HCT116 (cell line): ENCODE results near the gene CYTIP. TPM values are rescaled to one million over a fixed set of nuclear protein-coding genes. Genes with fewer than 3 reads are reported as not detected.

ENCODE experiments used
- ATAC-seq: fragments of 200-7000 bp; cut with Tn5 transposase; 2 replicates; pipeline ENCODE4 v1.9.1; 2020; ENCODE audit warnings: mild to moderate bottlenecking, moderate library complexity
- BruUV-seq: library from RNA; stranded (reverse); fragments of 400-500 nt; replicated peaks from 2 replicates; lab custom pipeline; 2021; lab: Mats Ljungman, UMichigan
- CTCF ChIA-PET: fragments of 300-600 bp; sonication (Branson Sonifier 250); formaldehyde crosslinking; loops from one replicate; lab custom pipeline; 2021; ENCODE audit warnings: antibody characterized with exemption; lab: Charles Lee
- POLR2A ChIA-PET: fragments of 300-600, 350-600 bp; sonication (Branson Sonifier 250); formaldehyde crosslinking; loops from one replicate; lab custom pipeline; 2021; ENCODE audit warnings: antibody characterized with exemption; lab: Charles Lee
- RAD21 ChIA-PET, 2 experiments: fragments of 300-600 bp; sonication (Branson Sonifier 250); formaldehyde crosslinking; loops; one replicate each; lab custom pipeline; 2023; ENCODE audit warnings: low total read pairs in 2 of 2; ENCODE audit not compliant: uncharacterized antibody in 2 of 2, unreplicated experiment in 2 of 2, low non-redundant PET in 1 of 2; lab: Charles Lee
- DNase-seq: peaks from one replicate; pipeline ENCODE4 v3.0.0-alpha.2; 2010; ENCODE audit warnings: low read depth, low spot score
- H2AFZ ChIP-seq: fragments of 200-600 bp; shearing (Covaris generic), sonication (generic); 2 replicates; pipeline ENCODE4 v1.6.1; 2017; ENCODE audit warnings: low read depth, mixed run types, mixed read lengths, antibody characterized with exemption, low read length; ENCODE audit not compliant: poor library complexity, severe bottlenecking
- H3K27ac ChIP-seq: 2 replicates; pipeline ENCODE4 v1.5.1; 2012; ENCODE audit warnings: low read depth, low read length
- H3K27me3 ChIP-seq: fragments of 200-600 bp; sonication (generic); 2 replicates; pipeline ENCODE4 v1.6.1; 2016; ENCODE audit warnings: mixed run types, low read length, mixed read lengths; ENCODE audit not compliant: insufficient read depth
- H3K36me3 ChIP-seq, 2 experiments: fragments of 200-500 bp in 1 of 2; fragments of 200-600 bp in 1 of 2; sonication (Bioruptor generic) in 1 of 2; sonication (generic) in 1 of 2; 2 replicates each; pipeline versions ENCODE4 v1.5.1 to v1.6.1; 2014 to 2016; ENCODE audit warnings: low read length in 2 of 2, inconsistent platforms in 1 of 2, mixed read lengths in 1 of 2, mixed run types in 1 of 2; ENCODE audit not compliant: insufficient read depth in 2 of 2, control insufficient read depth in 1 of 2
- H3K4me1 ChIP-seq, 2 experiments: fragments of 200-600 bp in 1 of 2; sonication (generic) in 1 of 2; 2 replicates each; pipeline versions ENCODE4 v1.5.1 to v1.6.1; 2012 to 2017; ENCODE audit warnings: low read length in 2 of 2, inconsistent platforms in 1 of 2, mild to moderate bottlenecking in 1 of 2, mixed read lengths in 1 of 2, mixed run types in 1 of 2, moderate library complexity in 1 of 2; ENCODE audit not compliant: insufficient read depth in 2 of 2, control insufficient read depth in 1 of 2
- H3K4me2 ChIP-seq: fragments of 200-600 bp; sonication (generic); 2 replicates; pipeline ENCODE4 v1.6.1; 2017; ENCODE audit warnings: mixed run types, low read length, mixed read lengths
- H3K4me3 ChIP-seq, 2 experiments: fragments of 200-600 bp in 1 of 2; sonication (generic) in 1 of 2; replicated peaks in 1 of 2; 2 replicates each; pipeline ENCODE4 v1.5.1; 2011 to 2016; ENCODE audit warnings: low read length in 2 of 2, control low read depth in 1 of 2, low read depth in 1 of 2, mild to moderate bottlenecking in 1 of 2, mixed read lengths in 1 of 2, mixed run types in 1 of 2
- H3K79me2 ChIP-seq: fragments of 200-600 bp; sonication (generic); 2 replicates; pipeline ENCODE4 v1.6.1; 2017; ENCODE audit warnings: mild to moderate bottlenecking, mixed run types, low read length, moderate library complexity, mixed read lengths; ENCODE audit not compliant: insufficient read depth
- H3K9ac ChIP-seq: fragments of 200-600 bp; sonication (generic); 2 replicates; pipeline ENCODE4 v1.6.1; 2016; ENCODE audit warnings: low read length, mixed read lengths
- H3K9me2 ChIP-seq: fragments of 200-600 bp; sonication (generic), shearing (Covaris generic); 2 replicates; pipeline ENCODE4 v1.6.1; 2017; ENCODE audit warnings: mixed run types, mild to moderate bottlenecking, moderate library complexity; ENCODE audit not compliant: insufficient read depth
- H3K9me3 ChIP-seq, 2 experiments: fragments of 200-500 bp in 1 of 2; fragments of 200-600 bp in 1 of 2; sonication (Bioruptor generic) in 1 of 2; sonication (generic) in 1 of 2; 2 replicates each; pipeline ENCODE4 v1.6.1; 2014 to 2017; ENCODE audit warnings: low read length in 2 of 2, mixed read lengths in 2 of 2, inconsistent platforms in 1 of 2, low read depth in 1 of 2, mild to moderate bottlenecking in 1 of 2, mixed run types in 1 of 2, moderate library complexity in 1 of 2; ENCODE audit not compliant: control insufficient read depth in 1 of 2, insufficient read depth in 1 of 2
- H4K20me1 ChIP-seq: fragments of 200-600 bp; sonication (generic), shearing (Covaris generic); 2 replicates; pipeline ENCODE4 v1.6.1; 2017; ENCODE audit warnings: mixed run types, mild to moderate bottlenecking, moderate library complexity; ENCODE audit not compliant: insufficient read depth
- FOSL1 ChIP-seq: IDR thresholded peaks from 2 replicates; pipeline ENCODE4 v1.6.1; 2012; ENCODE audit warnings: low read depth
- POLR2AphosphoS5 ChIP-seq: IDR thresholded peaks from 2 replicates; pipeline ENCODE4 v1.6.1; 2011; ENCODE audit warnings: mild to moderate bottlenecking, low read depth, low read length, moderate library complexity
- SIN3A ChIP-seq: IDR thresholded peaks from 2 replicates; pipeline ENCODE4 v1.6.1; 2012; ENCODE audit warnings: low read depth
- SP1 ChIP-seq: IDR thresholded peaks from 2 replicates; pipeline ENCODE4 v1.6.1; 2012; ENCODE audit warnings: low read depth
- TCF7L2 ChIP-seq: IDR thresholded peaks from 2 replicates; pipeline ENCODE4 v1.7.0; 2011; ENCODE audit warnings: borderline replicate concordance, inconsistent platforms; ENCODE audit not compliant: insufficient read depth, insufficient read length; ENCODE audit errors: extremely low read depth
- ZBTB33 ChIP-seq: IDR thresholded peaks from 2 replicates; pipeline ENCODE4 v1.6.1; 2011; ENCODE audit warnings: mild to moderate bottlenecking, low read length, moderate library complexity; ENCODE audit not compliant: insufficient replicate concordance; ENCODE audit errors: extremely low read depth
- ZNF274 ChIP-seq: fragments of 200-500 bp; sonication (Bioruptor generic); IDR thresholded peaks from 2 replicates; pipeline ENCODE4 v1.6.1; 2014; ENCODE audit warnings: mild to moderate bottlenecking, low read depth, low read length, inconsistent platforms
- intact Hi-C: fragments of 100-400 bp; cut with micrococcal nuclease; formaldehyde crosslinking; loops from 2 replicates; pipeline ENCODE4 v1.10.0; 2022
- total RNA-seq: library from RNA; stranded (reverse); gene quantifications from one replicate; pipeline ENCODE4 v1.2.1, GENCODE V29; 2021; ENCODE audit not compliant: unreplicated experiment

Gene CYTIP
- total RNA-seq, 1 experiment from 2014 or later: 0.64 TPM

- no peak overlapping the region for H3K9ac ChIP-seq
- H3K4me2 ChIP-seq: no peak overlapping the region
- BruUV-seq: no TSS peak
- ChIA-PET CTCF (no interaction called here), RAD21 (no interaction called here), POLR2A (interaction anchor here (0.6 kb wide), 1 partner anchor 13 kb away, joined by 3 read pairs; no protein-coding TSS in a partner anchor)
- no peaks in the 10 kb centered on the region for H3K36me3 ChIP-seq
- no peak for TF ChIP-seq ZNF274
- no peak overlapping the region for H3K27ac ChIP-seq
- H4K20me1 ChIP-seq: no peaks in the 10 kb centered on the region
- no peaks in the 10 kb centered on the region for H3K9me3 ChIP-seq
- no peak for DNase-seq
- H3K4me3 ChIP-seq: no peak overlapping the region
- ATAC-seq: no peak
- no peaks in the 10 kb centered on the region for H3K27me3 ChIP-seq
- no peaks in the 10 kb centered on the region for H3K9me2 ChIP-seq
- no peaks in the 10 kb centered on the region for H3K4me1 ChIP-seq
- no peaks in the 10 kb centered on the region for H3K79me2 ChIP-seq
- intact Hi-C loops: no loop called here
- H2AFZ ChIP-seq: no peak overlapping the region
Observed at GRCh38 chr2:157459486-157459885, 15.6 kb upstream of the CYTIP start.

GRCh38 chr2:157447741-157448140, 3.9 kb upstream of the CYTIP start:
- no peaks in the 10 kb centered on the region for H3K79me2 ChIP-seq
- BruUV-seq: no TSS peak
- no peak for DNase-seq

More at GRCh38 chr2:157447741-157448140, 3.9 kb upstream of the CYTIP start:
- Histone ChIP-seq H3K36me3 (no peaks in the 10 kb centered on the region), H3K4me2 (no peak overlapping the region), H3K27ac (no peak overlapping the region), H3K9me3 (no peaks in the 10 kb centered on the region), H3K9ac (no peak overlapping the region), H4K20me1 (no peaks in the 10 kb centered on the region), H3K4me3 (no peak overlapping the region), H3K4me1 (no peaks in the 10 kb centered on the region), H2AFZ (no peak overlapping the region), H3K9me2 (no peaks in the 10 kb centered on the region), H3K27me3 (no peaks in the 10 kb centered on the region)
- ChIA-PET POLR2A (no interaction called here), RAD21 (no interaction called here), CTCF (no interaction called here)
- ATAC-seq: no peak
- intact Hi-C loops: no loop called here
- TF ChIP-seq SIN3A (no peak), FOSL1 (no peak), SP1 (no peak), POLR2AphosphoS5 (no peak), TCF7L2 (no peak), ZBTB33 (no peak)
